B cell (primary cell): ENCODE data around the gene DNPH1. TPM values are rescaled to one million over a fixed set of nuclear protein-coding genes. Genes with fewer than 3 reads are reported as not detected.

Experiments
- ATAC-seq: fragments of 200-7000 bp; cut with Tn5 transposase; one replicate; pipeline ENCODE4 v1.10.0; 2021; ENCODE audit warnings: low read depth, mild to moderate bottlenecking, moderate number of reproducible peaks, moderate library complexity
- CTCF ChIA-PET: fragments of 350-600 bp; sonication (Branson Sonifier 250); formaldehyde crosslinking; loops from one replicate; lab custom pipeline; 2021; ENCODE audit warnings: antibody characterized with exemption, inconsistent platforms; lab: Charles Lee
- POLR2A ChIA-PET: fragments of 350-600 bp; sonication (Branson Sonifier 250); formaldehyde crosslinking; loops from one replicate; lab custom pipeline; 2021; ENCODE audit warnings: antibody characterized with exemption; lab: Charles Lee
- DNase-seq: peaks from one replicate; pipeline ENCODE4 v3.0.0; 2013
- H2AFZ ChIP-seq: 2 replicates; pipeline ENCODE4 v1.6.1; 2012; ENCODE audit warnings: mild to moderate bottlenecking, low read depth, low read length; ENCODE audit not compliant: insufficient read depth, poor library complexity, severe bottlenecking
- H3K27ac ChIP-seq, 2 donors: 1 replicate in 1 of 2; 2 replicates in 1 of 2; pipeline ENCODE4 v1.5.1; 2012 to 2013; ENCODE audit warnings: low read length in 2 of 2, mild to moderate bottlenecking in 2 of 2, moderate library complexity in 1 of 2
- H3K27me3 ChIP-seq, 4 experiments: fragments of 200-600 bp in 1 of 4; sonication (generic) in 1 of 4; replicated peaks in 1 of 4; 1 replicate in 2 of 4; 2 replicates in 2 of 4; pipeline versions ENCODE4 v1.6.1 to v1.7.0; 2013 to 2016; ENCODE audit warnings: low read length in 3 of 4, mild to moderate bottlenecking in 2 of 4, mixed read lengths in 1 of 4, moderate library complexity in 1 of 4; ENCODE audit not compliant: insufficient read depth in 4 of 4, control insufficient read depth in 3 of 4; ENCODE audit errors: control extremely low read depth in 1 of 4
- H3K36me3 ChIP-seq, 2 experiments: replicated peaks in 1 of 2; 1 replicate in 1 of 2; 2 replicates in 1 of 2; pipeline versions ENCODE4 v1.6.1 to v1.7.1; 2013; ENCODE audit warnings: low read length in 1 of 2; ENCODE audit not compliant: insufficient read depth in 2 of 2, control insufficient read depth in 1 of 2; ENCODE audit errors: control extremely low read depth in 1 of 2, extremely low read depth in 1 of 2
- H3K4me1 ChIP-seq, 2 donors: fragments of 200-600 bp in 1 of 2; sonication (generic) in 1 of 2; 1 replicate in 1 of 2; 2 replicates in 1 of 2; pipeline versions ENCODE4 v1.5.1 to v1.6.1; 2013 to 2017; ENCODE audit warnings: low read length in 2 of 2; ENCODE audit not compliant: control insufficient read depth in 2 of 2, insufficient read depth in 2 of 2
- H3K4me2 ChIP-seq: replicated peaks from 2 replicates; pipeline ENCODE3; 2012; ENCODE audit warnings: mild to moderate bottlenecking, low read depth, low read length; ENCODE audit not compliant: poor library complexity, severe bottlenecking
- H3K4me3 ChIP-seq, 5 experiments: fragments of 200-600 bp in 1 of 5; sonication (generic) in 1 of 5; 1 replicate in 3 of 5; 2 replicates in 2 of 5; pipeline versions ENCODE4 v1.5.1 to v1.7.0; 2011 to 2016; ENCODE audit warnings: low read length in 4 of 5, mild to moderate bottlenecking in 4 of 5, low read depth in 2 of 5, control low read depth in 1 of 5, moderate library complexity in 1 of 5; ENCODE audit not compliant: insufficient read depth in 1 of 5; ENCODE audit errors: control extremely low read depth in 1 of 5, extremely low read depth in 1 of 5
- H3K79me2 ChIP-seq: fragments of 200-600 bp; sonication (generic); one replicate; pipeline ENCODE4 v1.6.0; 2016; ENCODE audit warnings: low read length; ENCODE audit not compliant: control insufficient read depth, insufficient read depth
- H3K9ac ChIP-seq: fragments of 200-600 bp; sonication (generic); 2 replicates; pipeline ENCODE4 v1.6.1; 2017; ENCODE audit warnings: mild to moderate bottlenecking, low read length, moderate library complexity
- H3K9me3 ChIP-seq, 3 donors: one replicate each; pipeline versions ENCODE4 v1.6.1 to v1.7.1; 2013; ENCODE audit warnings: low read length in 2 of 3; ENCODE audit not compliant: control insufficient read depth in 2 of 3, insufficient read depth in 1 of 3; ENCODE audit errors: control extremely low read depth in 1 of 3
- H4K20me1 ChIP-seq: 2 replicates; pipeline ENCODE4 v1.6.0; 2012; ENCODE audit warnings: mild to moderate bottlenecking, low read length; ENCODE audit not compliant: insufficient read depth, control insufficient read depth, poor library complexity, severe bottlenecking
- H3K27ac Mint-ChIP-seq: one replicate; pipeline ENCODE4 v1.8.0; 2021; ENCODE audit warnings: mixed read lengths
- H3K27me3 Mint-ChIP-seq: one replicate; pipeline ENCODE4 v1.8.0; 2021; ENCODE audit warnings: mixed read lengths
- H3K4me1 Mint-ChIP-seq: one replicate; pipeline ENCODE4 v1.8.0; 2021; ENCODE audit warnings: mixed read lengths
- H3K4me3 Mint-ChIP-seq: one replicate; pipeline ENCODE4 v1.8.0; 2021; ENCODE audit warnings: mixed read lengths
- H3K9me3 Mint-ChIP-seq: one replicate; pipeline ENCODE4 v1.8.0; 2022; ENCODE audit warnings: mixed read lengths; ENCODE audit not compliant: insufficient read depth
- EZH2 ChIP-seq: IDR thresholded peaks from 2 replicates; pipeline ENCODE4 v1.6.1; 2012; ENCODE audit warnings: borderline replicate concordance, low read depth, mild to moderate bottlenecking, moderate library complexity, low read length; ENCODE audit not compliant: insufficient read depth, poor library complexity, severe bottlenecking
- WGBS: methylation state at CpG from one replicate; pipeline ENCODE4 v1.1.5; 2013; ENCODE audit warnings: missing lambda C conversion rate; ENCODE audit not compliant: insufficient coverage; 5-methylcytosine and 5-hydroxymethylcytosine counted together
- intact Hi-C: fragments of 100-400 bp; cut with micrococcal nuclease; formaldehyde crosslinking; loops from one replicate; pipeline ENCODE4 v1.10.0; 2022
- polyA plus RNA-seq: library from polyadenylated mRNA; depleted of rRNA; stranded (reverse); fragments of >200 nt; gene quantifications from 2 replicates; pipeline ENCODE4 v1.2.3, GENCODE V29; 2012
- total RNA-seq, 2 donors: library from RNA; stranded (reverse); fragments of 120-200 nt in 1 of 2; gene quantifications; 1 replicate in 1 of 2; 2 replicates in 1 of 2; pipeline versions ENCODE4 v1.2.3 to v1.2.4, GENCODE V29; 2013 to 2022
- TF ChIP-seq, protein P1 (sequence below): fragments of 200-600 bp; IDR thresholded peaks from one replicate; pipeline ENCODE4 v1.8.0; 2022; ENCODE audit warnings: antibody characterized with exemption, mild to moderate bottlenecking

The DNPH1 gene
- total and polyA plus RNA-seq, 2 donors (not counting 1 experiment from before 2014, with no cell fraction given), result 29.0 to 52.8 TPM

DNA sequence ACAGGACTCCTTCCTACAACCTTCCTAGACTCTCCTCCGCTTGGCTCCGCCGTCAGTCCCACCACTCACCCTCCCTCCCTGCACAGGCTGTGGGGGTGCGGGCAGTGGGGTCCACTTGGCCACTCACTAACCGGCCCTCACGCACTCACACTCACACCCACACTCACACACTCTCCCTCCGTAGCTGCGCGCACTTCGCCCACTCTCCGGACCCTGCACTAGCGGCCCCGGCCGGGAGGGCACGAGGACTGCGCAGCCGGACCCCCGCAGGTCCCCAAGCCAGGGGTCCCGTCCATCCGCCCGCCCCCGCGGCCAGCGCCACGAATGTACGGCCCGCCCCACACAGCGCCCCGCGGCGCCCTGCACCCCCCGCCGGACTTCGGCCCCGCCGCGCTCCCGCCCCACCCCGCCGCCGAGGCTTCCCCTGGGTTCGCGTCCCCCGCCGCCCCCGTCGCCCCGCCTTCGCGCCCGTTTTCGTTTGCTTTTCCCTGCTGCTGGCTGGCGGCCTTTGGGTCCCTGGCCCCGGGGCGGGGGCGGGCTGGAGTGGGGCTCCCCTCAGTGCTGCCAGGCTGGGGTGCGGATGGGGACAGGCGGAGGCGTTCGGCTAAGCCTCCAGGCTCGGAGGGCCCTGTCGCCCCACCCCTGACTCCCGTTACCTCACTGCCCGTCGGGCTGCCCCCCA lies 45.8 kb upstream of the DNPH1 start:
- H3K4me1 ChIP-seq, result peaks cover 38 to 45% of the 10 kb centered on the region in 2 donors
- no peak for TF ChIP-seq EZH2
- TF ChIP-seq, protein P1, sequence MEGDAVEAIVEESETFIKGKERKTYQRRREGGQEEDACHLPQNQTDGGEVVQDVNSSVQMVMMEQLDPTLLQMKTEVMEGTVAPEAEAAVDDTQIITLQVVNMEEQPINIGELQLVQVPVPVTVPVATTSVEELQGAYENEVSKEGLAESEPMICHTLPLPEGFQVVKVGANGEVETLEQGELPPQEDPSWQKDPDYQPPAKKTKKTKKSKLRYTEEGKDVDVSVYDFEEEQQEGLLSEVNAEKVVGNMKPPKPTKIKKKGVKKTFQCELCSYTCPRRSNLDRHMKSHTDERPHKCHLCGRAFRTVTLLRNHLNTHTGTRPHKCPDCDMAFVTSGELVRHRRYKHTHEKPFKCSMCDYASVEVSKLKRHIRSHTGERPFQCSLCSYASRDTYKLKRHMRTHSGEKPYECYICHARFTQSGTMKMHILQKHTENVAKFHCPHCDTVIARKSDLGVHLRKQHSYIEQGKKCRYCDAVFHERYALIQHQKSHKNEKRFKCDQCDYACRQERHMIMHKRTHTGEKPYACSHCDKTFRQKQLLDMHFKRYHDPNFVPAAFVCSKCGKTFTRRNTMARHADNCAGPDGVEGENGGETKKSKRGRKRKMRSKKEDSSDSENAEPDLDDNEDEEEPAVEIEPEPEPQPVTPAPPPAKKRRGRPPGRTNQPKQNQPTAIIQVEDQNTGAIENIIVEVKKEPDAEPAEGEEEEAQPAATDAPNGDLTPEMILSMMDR, result no peak
- H3K9me3 Mint-ChIP-seq, result no peaks in the 10 kb centered on the region
- H3K27me3 ChIP-seq, result peaks cover 0 to 28% (median 8%) of the 10 kb centered on the region in 4 experiments
- peaks cover 22% of the 10 kb centered on the region for H3K27me3 Mint-ChIP-seq
- H4K20me1 ChIP-seq, result peaks cover 5% of the 10 kb centered on the region
- peak; percentile 55 for DNase-seq
- no peaks in the 10 kb centered on the region for H3K36me3 ChIP-seq
- H3K9ac ChIP-seq, result peak overlapping the region; percentile 66
- ChIA-PET CTCF (no interaction called here), POLR2A (no interaction called here)
- H3K79me2 ChIP-seq, result no peaks in the 10 kb centered on the region
- H2AFZ ChIP-seq, result peak overlapping the region; percentile 70
- peak overlapping the region in 4 of 5 experiments; percentile 48 to 69 (median 57) for H3K4me3 ChIP-seq
- peaks cover 47% of the 10 kb centered on the region for H3K4me1 Mint-ChIP-seq
- no peak overlapping the region for H3K27ac Mint-ChIP-seq
- intact Hi-C loops, result loop anchor here (2.0 kb wide), 1 partner anchor 34 kb away; the partner anchor contains the start of gene CRIP3
- ATAC-seq, result peak; percentile 11
- H3K4me3 Mint-ChIP-seq, result peak overlapping the region; percentile 84
- H3K9me3 ChIP-seq, result peaks cover 0 to 4% (median 0%) of the 10 kb centered on the region in 3 donors
- H3K27ac ChIP-seq, result no peak overlapping the region
- 3% methylated on average over 63 of the region's 65 CpGs for WGBS
- H3K4me2 ChIP-seq, result peak overlapping the region; percentile 97
